Measurements from ENCODE around the gene SETD1B. TPM values are rescaled to one million over a fixed set of nuclear protein-coding genes. Genes with fewer than 3 reads are reported as not detected.

Gene SETD1B
- total and polyA plus RNA-seq, 2 experiments from 2014 or later, result 2.4 to 15.1 TPM

- H3K27ac ChIP-seq, result no peak overlapping the region
- no peak overlapping the region for H3K4me3 ChIP-seq
- no peaks in the 10 kb centered on the region for H3K9me3 ChIP-seq (ENCODE audit: low read depth)
- no peak for DNase-seq (ENCODE audit: low read depth in 1 of 2, low spot score in 1 of 2)
- peaks cover 15% of the 10 kb centered on the region for H3K4me1 ChIP-seq (ENCODE audit: low read depth)
- H3K36me3 ChIP-seq, result peaks cover 37% of the 10 kb centered on the region
- H3K27me3 ChIP-seq, result no peaks in the 10 kb centered on the region
- no peak for TF ChIP-seq CTCF (IDR thresholded peaks at IDR 0.05; ENCODE audit: low read depth, low read length)
These were observed 10.8 kb downstream of the SETD1B start for GRCh38 chr12:121814429-121815119.

- Histone ChIP-seq H3K27ac (no peak overlapping the region), H3K9me3 (ENCODE audit: low read depth) (no peaks in the 10 kb centered on the region), H3K36me3 (peaks cover 37% of the 10 kb centered on the region), H3K27me3 (no peaks in the 10 kb centered on the region), H3K4me1 (ENCODE audit: low read depth) (peaks cover 15% of the 10 kb centered on the region), H3K4me3 (no peak overlapping the region)
- no peak for TF ChIP-seq CTCF (IDR thresholded peaks at IDR 0.05; ENCODE audit: low read depth, low read length)
- DNase-seq (ENCODE audit: low read depth in 1 of 2, low spot score in 1 of 2), result no peak
These were observed 11.5 kb downstream of the SETD1B start for GRCh38 chr12:121815263-121815662.

- no peaks in the 10 kb centered on the region for H3K27me3 ChIP-seq
- H3K36me3 ChIP-seq, result peaks cover 32% of the 10 kb centered on the region
- DNase-seq (ENCODE audit: low read depth in 1 of 2, low spot score in 1 of 2), result no peak
- TF ChIP-seq CTCF (IDR thresholded peaks at IDR 0.05; ENCODE audit: low read depth, low read length), result no peak
- no peaks in the 10 kb centered on the region for H3K9me3 ChIP-seq (ENCODE audit: low read depth)
- no peak overlapping the region for H3K4me3 ChIP-seq
- H3K27ac ChIP-seq, result no peak overlapping the region
- peaks cover 5% of the 10 kb centered on the region for H3K4me1 ChIP-seq (ENCODE audit: low read depth)
These were observed 13.3 kb downstream of the SETD1B start for GRCh38 chr12:121816925-121817647.

GRCh38 chr12:121817648-121818043 is 13.8 kb downstream of the SETD1B start:
- TF ChIP-seq CTCF (IDR thresholded peaks at IDR 0.05; ENCODE audit: low read depth, low read length), result no peak
- H3K27me3 ChIP-seq, result no peaks in the 10 kb centered on the region
- no peak overlapping the region for H3K27ac ChIP-seq
- H3K36me3 ChIP-seq, result peaks cover 37% of the 10 kb centered on the region
- H3K4me1 ChIP-seq (ENCODE audit: low read depth), result peaks cover 5% of the 10 kb centered on the region
- H3K4me3 ChIP-seq, result no peak overlapping the region
- no peak for DNase-seq (ENCODE audit: low read depth in 1 of 2, low spot score in 1 of 2)
- no peaks in the 10 kb centered on the region for H3K9me3 ChIP-seq (ENCODE audit: low read depth)

GRCh38 chr12:121819212-121819949 is 15.6 kb downstream of the SETD1B start:
- Histone ChIP-seq H3K4me3 (no peak overlapping the region), H3K27me3 (no peaks in the 10 kb centered on the region), H3K9me3 (ENCODE audit: low read depth) (no peaks in the 10 kb centered on the region), H3K27ac (no peak overlapping the region), H3K4me1 (ENCODE audit: low read depth) (no peaks in the 10 kb centered on the region), H3K36me3 (peaks cover 45% of the 10 kb centered on the region)
- no peak for DNase-seq (ENCODE audit: low read depth in 1 of 2, low spot score in 1 of 2)
- TF ChIP-seq CTCF (IDR thresholded peaks at IDR 0.05; ENCODE audit: low read depth, low read length), result no peak
